Mesodermal cell (in vitro differentiated cells): ENCODE measurements around the gene HINT1.
"Not testable (repeated sequence)": the region's sequence is repeated elsewhere in the genome, so short reads cannot be mapped to it uniquely, and the experiment has no call there.

Experiments
- H3K27ac ChIP-seq: 2 replicates; pipeline ENCODE4 v1.7.0; 2013; ENCODE audit warnings: mild to moderate bottlenecking, low read depth, low read length, moderate library complexity; ENCODE audit not compliant: severe bottlenecking
- H3K36me3 ChIP-seq: 2 replicates; pipeline ENCODE4 v1.7.1; 2013; ENCODE audit warnings: mild to moderate bottlenecking, low read length, moderate library complexity; ENCODE audit not compliant: control insufficient read depth, insufficient read depth
- H3K4me1 ChIP-seq: one replicate; pipeline ENCODE4 v1.7.1; 2013; ENCODE audit warnings: mild to moderate bottlenecking, low read length; ENCODE audit not compliant: insufficient read depth, control insufficient read depth, poor library complexity, severe bottlenecking
- H3K4me3 ChIP-seq: 2 replicates; pipeline ENCODE4 v1.7.0; 2013; ENCODE audit warnings: low read length, control low read depth, mild to moderate bottlenecking; ENCODE audit not compliant: insufficient read depth, poor library complexity, severe bottlenecking; ENCODE audit errors: extremely low read depth
- H3K9me3 ChIP-seq: 2 replicates; pipeline ENCODE4 v1.7.1; 2013; ENCODE audit warnings: mild to moderate bottlenecking, low read length, moderate library complexity; ENCODE audit not compliant: control insufficient read depth
- WGBS, 2 experiments: methylation state at CpG; one replicate each; pipeline ENCODE4 v1.1.5; 2013; ENCODE audit warnings: missing lambda C conversion rate in 2 of 2; ENCODE audit not compliant: insufficient coverage in 2 of 2; 5-methylcytosine and 5-hydroxymethylcytosine counted together

The HINT1 gene

DNA sequence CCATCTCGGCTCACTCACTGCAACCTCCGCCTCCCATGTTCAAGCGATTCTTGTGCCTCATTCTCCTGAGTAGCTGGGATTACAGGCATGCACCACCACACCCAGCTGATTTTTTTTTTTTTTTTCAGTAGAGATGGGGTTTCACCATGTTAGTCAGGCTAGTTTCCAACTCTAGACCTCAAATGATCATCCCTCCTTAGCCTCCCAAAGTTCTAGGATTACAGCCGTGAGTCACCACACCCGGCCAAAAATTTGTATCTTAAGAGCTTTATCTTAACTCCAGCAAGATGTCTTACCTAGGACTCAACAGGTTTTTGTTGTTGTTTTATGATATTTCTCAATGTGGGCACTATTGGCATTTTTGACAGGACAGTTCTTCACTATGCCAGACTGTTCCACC lies 33.6 kb upstream of the HINT1 start:
- Histone ChIP-seq H3K4me3 (no peak overlapping the region), H3K4me1 (no peaks in the 10 kb centered on the region), H3K9me3 (no peaks in the 10 kb centered on the region), H3K27ac (no peak overlapping the region), H3K36me3 (no peaks in the 10 kb centered on the region)
- WGBS, 2 experiments = 100% methylated on average over 1 to 3 of the region's 5 CpGs

- H3K27ac ChIP-seq = no peak overlapping the region
- H3K36me3 ChIP-seq = no peaks in the 10 kb centered on the region
- H3K9me3 ChIP-seq = no peaks in the 10 kb centered on the region
- H3K4me3 ChIP-seq = no peak overlapping the region
- no peaks in the 10 kb centered on the region for H3K4me1 ChIP-seq
- 94 to 100% methylated on average over 2 to 4 of the region's 4 CpGs for WGBS, 2 experiments
Observed at GRCh38 chr5:131196331-131196730, 31.3 kb upstream of the HINT1 start.

DNA sequence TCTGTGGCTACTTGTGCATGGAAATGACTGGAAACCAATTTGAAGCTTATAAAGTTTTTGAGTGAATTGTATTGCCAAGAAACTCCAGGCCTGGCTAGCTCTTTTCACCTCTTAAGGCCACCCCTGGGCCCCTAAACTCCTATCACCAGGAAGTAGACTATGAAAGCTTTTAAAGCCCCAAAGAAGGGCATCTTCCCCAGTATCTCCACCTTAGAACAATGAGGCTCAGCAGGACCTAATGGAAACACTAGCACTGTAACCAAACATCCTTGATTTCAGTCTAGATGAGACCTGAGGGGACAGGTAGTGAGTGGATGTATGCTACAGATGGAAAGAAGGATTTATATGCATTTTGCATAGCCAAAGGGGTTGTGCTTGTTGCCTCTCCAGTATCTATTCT lies 30.6 kb upstream of the HINT1 start:
- Histone ChIP-seq H3K36me3 (no peaks in the 10 kb centered on the region), H3K27ac (no peak overlapping the region), H3K4me1 (no peaks in the 10 kb centered on the region), H3K9me3 (no peaks in the 10 kb centered on the region), H3K4me3 (no peak overlapping the region)

GRCh38 chr5:131194725-131195124 lies 29.7 kb upstream of the HINT1 start:
- H3K36me3 ChIP-seq = no peaks in the 10 kb centered on the region
- H3K4me1 ChIP-seq = no peaks in the 10 kb centered on the region
- H3K4me3 ChIP-seq = no peak overlapping the region
- no peaks in the 10 kb centered on the region for H3K9me3 ChIP-seq
- WGBS, 2 experiments = 76 to 91% methylated on average over 3 to 5 of the region's 5 CpGs
- no peak overlapping the region for H3K27ac ChIP-seq

DNA sequence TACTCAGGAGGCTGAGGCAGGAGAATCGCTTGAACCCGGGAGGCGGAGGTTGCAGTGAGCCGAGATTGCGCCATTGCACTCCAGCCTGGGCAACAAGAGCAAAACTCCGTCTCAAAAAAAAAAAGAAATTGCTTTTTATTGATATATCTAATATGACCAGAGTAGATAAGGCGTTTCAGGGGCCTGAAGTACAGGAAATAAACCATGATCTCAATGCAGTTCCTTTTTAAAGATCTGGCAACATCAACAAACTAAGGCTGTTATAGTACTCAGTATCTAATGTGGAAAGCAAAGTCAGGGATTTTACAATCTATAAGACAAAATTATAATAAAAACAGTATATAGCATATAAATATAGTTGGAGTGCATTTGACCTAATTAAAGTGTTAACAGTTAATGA lies 28.8 kb upstream of the HINT1 start:
- WGBS, 2 experiments = no CpG with 5 or more reads among the region's 7 CpGs
- not testable (repeated sequence) for H3K4me1 ChIP-seq, H3K9me3 ChIP-seq, H3K27ac ChIP-seq, H3K4me3 ChIP-seq, H3K36me3 ChIP-seq

GRCh38 chr5:131193106-131193505 lies 28.1 kb upstream of the HINT1 start:
- Histone ChIP-seq H3K27ac (no peak overlapping the region), H3K9me3 (no peaks in the 10 kb centered on the region), H3K4me1 (no peaks in the 10 kb centered on the region), H3K36me3 (no peaks in the 10 kb centered on the region), H3K4me3 (no peak overlapping the region)
- 93% methylated on average over 2 of the region's 2 CpGs for WGBS, 2 experiments

DNA sequence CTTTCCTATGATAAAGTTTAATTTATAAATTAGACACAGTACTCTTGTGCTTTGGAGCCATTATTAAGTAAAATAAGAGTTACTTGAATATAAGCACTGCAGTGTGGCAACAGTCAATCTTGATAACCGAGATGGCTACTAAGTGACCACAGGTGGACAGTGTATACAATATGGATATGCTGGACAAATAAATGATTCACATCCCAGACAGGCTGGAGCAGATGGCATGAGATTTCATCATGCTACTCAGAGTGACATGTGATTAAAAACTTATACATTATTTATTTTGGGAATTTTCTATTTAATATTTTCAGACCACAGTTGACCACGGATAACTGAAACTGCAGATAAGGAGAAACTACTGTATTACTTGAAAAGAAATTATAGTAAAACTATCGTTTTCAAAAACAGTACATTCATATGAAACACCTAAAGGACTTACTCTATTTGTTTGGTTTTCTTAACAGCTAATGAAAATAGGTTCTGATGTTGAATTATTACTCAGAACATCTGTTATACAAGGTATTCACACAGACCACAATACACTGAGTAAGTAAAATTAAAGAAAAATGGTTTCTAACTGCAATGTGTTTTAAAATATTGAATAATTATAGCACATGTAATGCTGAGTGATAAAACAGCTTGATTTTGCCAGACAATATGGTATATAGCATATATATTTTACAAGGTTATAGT lies 21.7 kb upstream of the HINT1 start:
- no peaks in the 10 kb centered on the region for H3K4me1 ChIP-seq
- no peaks in the 10 kb centered on the region for H3K9me3 ChIP-seq
- H3K27ac ChIP-seq = no peak overlapping the region
- H3K36me3 ChIP-seq = no peaks in the 10 kb centered on the region
- H3K4me3 ChIP-seq = no peak overlapping the region
- WGBS, 2 experiments = 100% methylated on average over 1 of the region's 3 CpGs; no CpG with 5 or more reads in 1 of the 2 experiments

DNA sequence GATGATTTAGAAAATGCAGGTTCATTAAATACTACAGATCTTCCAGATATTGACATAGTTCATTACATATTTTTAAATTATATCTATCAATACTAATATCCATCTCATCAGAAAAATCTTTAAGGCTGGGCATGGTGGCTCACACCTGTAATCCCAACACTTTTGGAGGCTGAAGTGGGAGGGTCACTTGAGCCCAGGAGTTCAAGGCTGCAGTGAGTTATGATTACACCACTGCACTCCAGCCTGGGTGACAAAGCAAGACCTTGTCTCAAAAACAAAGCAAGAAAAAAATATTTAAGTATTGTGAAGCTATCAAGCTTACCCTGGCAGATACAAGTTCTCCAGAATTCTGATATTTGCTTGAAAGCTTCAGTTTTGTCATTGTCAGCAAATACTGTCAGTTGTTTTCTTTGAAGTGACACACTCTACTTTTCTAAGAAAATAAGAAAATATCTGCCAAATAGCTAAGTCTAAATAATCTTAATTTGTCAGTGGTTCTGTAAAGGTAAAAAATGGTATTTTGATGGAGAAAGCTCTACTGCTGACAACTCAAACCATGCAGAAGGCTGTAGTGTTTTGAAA lies 20.6 kb upstream of the HINT1 start:
- Histone ChIP-seq H3K36me3 (no peaks in the 10 kb centered on the region), H3K9me3 (no peaks in the 10 kb centered on the region), H3K27ac (no peak overlapping the region)

DNA sequence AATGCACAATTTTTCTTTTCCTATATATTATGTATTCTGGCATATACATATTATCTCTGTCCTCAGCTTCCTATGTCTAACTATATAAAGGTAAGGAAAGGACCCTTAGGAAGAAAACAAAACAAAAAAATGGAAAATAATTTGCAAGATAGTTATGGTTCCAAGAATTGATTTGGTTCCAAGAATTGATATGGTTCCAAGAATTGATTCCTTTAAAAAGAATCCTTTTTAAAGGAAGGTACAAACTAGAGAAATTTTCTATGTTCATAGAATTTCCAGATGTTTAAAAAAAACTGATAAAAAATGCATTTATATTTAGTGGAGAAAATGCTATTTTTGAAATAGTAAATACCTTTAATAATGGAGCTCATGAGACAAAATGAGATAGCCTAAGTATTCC lies 17.8 kb upstream of the HINT1 start:
- Histone ChIP-seq H3K9me3 (no peaks in the 10 kb centered on the region), H3K36me3 (no peaks in the 10 kb centered on the region), H3K27ac (no peak overlapping the region), H3K4me1 (no peaks in the 10 kb centered on the region), H3K4me3 (no peak overlapping the region)

More for the DNA sequence above, 20.6 kb upstream of the HINT1 start:
- H3K4me1 ChIP-seq = no peaks in the 10 kb centered on the region
- no peak overlapping the region for H3K4me3 ChIP-seq

GRCh38 chr5:131180407-131180806 lies 15.4 kb upstream of the HINT1 start:
- no peaks in the 10 kb centered on the region for H3K36me3 ChIP-seq
- no peak overlapping the region for H3K27ac ChIP-seq
- H3K9me3 ChIP-seq = no peaks in the 10 kb centered on the region
- H3K4me3 ChIP-seq = no peak overlapping the region
- no peaks in the 10 kb centered on the region for H3K4me1 ChIP-seq

DNA sequence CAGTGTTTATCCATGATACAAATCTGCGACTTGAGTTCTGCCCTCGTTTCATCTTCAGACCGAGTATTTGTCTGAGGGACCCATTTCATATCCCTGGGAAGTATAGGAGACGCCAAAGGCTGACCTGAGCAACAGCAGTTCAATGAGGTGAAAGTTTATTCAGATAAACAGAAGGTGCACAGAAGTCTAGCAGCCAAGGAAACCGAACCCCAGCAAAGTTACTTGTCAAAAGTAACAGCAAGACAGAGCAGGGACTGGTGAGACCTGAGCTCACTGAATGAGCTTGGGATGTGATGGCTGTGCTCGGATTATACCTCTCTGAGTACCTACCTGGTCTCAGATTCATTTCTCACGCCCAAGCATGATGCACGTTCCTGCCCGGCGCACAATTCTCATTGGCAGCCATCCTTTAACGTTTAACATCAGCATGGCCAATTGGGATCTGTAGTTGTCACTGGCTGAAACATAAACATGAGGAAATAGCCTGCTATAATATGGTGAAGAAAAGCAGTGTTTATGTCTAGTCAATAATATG lies 6.3 kb upstream of the HINT1 start:
- Histone ChIP-seq H3K27ac (no peak overlapping the region), H3K9me3 (no peaks in the 10 kb centered on the region), H3K36me3 (no peaks in the 10 kb centered on the region), H3K4me3 (peak overlapping the region; percentile 68), H3K4me1 (no peaks in the 10 kb centered on the region)
- WGBS, 2 experiments = 7 to 21% methylated on average over 4 to 10 of the region's 11 CpGs
